Measurements from ENCODE around the gene C3orf33. TPM values are rescaled to one million over a fixed set of nuclear protein-coding genes. Genes with fewer than 3 reads are reported as not detected.

The C3orf33 gene
- total and polyA plus RNA-seq, 2 of the 13 experiments (the other 11 are each of a cell fraction or from before 2014, with no cell fraction given) = 9.2 to 12.6 TPM

GRCh38 chr3:155747946-155748290 is 58.2 kb downstream of the C3orf33 start:
- DNase-seq (ENCODE audit: low spot score) = no peak
- H3K27me3 ChIP-seq (ENCODE audit: control insufficient read depth in 1 of 2, insufficient read depth in 2 of 2, low read length in 2 of 2) = peaks cover 0 to 3% of the 10 kb centered on the region in 2 experiments; a peak in 1 of 5 replicates
- peaks cover 60% of the 10 kb centered on the region for H3K4me1 ChIP-seq (ENCODE audit: insufficient read depth, low read length)
- H4K20me1 ChIP-seq (ENCODE audit: insufficient read depth, low read length) = no peaks in the 10 kb centered on the region
- no peaks in the 10 kb centered on the region for H3K9me3 ChIP-seq (ENCODE audit: low read length)
- H3K4me2 ChIP-seq (ENCODE audit: low read depth, low read length) = peak overlapping the region; percentile 90
- CTCF ChIA-PET (ENCODE audit: low intra/inter-chr PET ratio, low total read pairs) = no interaction called here
- TF ChIP-seq EZH2 (conservative IDR thresholded peaks at IDR 0.05; ENCODE audit: low read depth, low read length) (no peak), ZSCAN30 (CRISPR knock-in tag; IDR thresholded peaks at IDR 0.05) (no peak), ZNF432 (CRISPR knock-in tag; IDR thresholded peaks at IDR 0.05; ENCODE audit: borderline replicate concordance) (no peak), CC2D1A (CRISPR knock-in tag; IDR thresholded peaks at IDR 0.05) (no peak), GPBP1L1 (CRISPR knock-in tag; IDR thresholded peaks at IDR 0.05) (no peak), KAT7 (CRISPR knock-in tag; IDR thresholded peaks at IDR 0.05; ENCODE audit: borderline replicate concordance) (no peak), ZNF570 (CRISPR knock-in tag; IDR thresholded peaks at IDR 0.05; ENCODE audit: borderline replicate concordance) (no peak), NCOA5 (CRISPR knock-in tag; IDR thresholded peaks at IDR 0.05) (no peak), HNRNPUL1 (IDR thresholded peaks at IDR 0.05; ENCODE audit: low read depth, low read length) (no peak), DBP (CRISPR knock-in tag; IDR thresholded peaks at IDR 0.05; ENCODE audit: not compliant biosample characterization) (no peak), ZNF251 (CRISPR knock-in tag; IDR thresholded peaks at IDR 0.05) (no peak), U2AF1 (optimal IDR thresholded peaks at IDR 0.05; ENCODE audit: low read depth, low read length) (no peak)
- peak overlapping the region; percentile 64 for H3K27ac ChIP-seq (ENCODE audit: extremely low read length, insufficient read depth, low read length)
- no TSS peak for BruUV-seq (replicated peaks)
- ATAC-seq = no peak
- intact Hi-C loops (cut with micrococcal nuclease; ENCODE audit: unreplicated experiment) = loop anchor here (2.0 to 5.0 kb wide), 2 partner anchors 27 to 104 kb away; partner anchors contain the start of gene SLC33A1
- H3K9ac ChIP-seq (ENCODE audit: insufficient read depth, low read depth, low read length) = peak overlapping the region; percentile 66; the same call in 1 of the 2 replicates
- peak overlapping the region; percentile 80 for H2AFZ ChIP-seq (ENCODE audit: low read length)
- peak overlapping the region in 1 of 3 experiments; percentile 31; a peak in 1 of 6 replicates for H3K4me3 ChIP-seq (replicated peaks in 1 of 3; ENCODE audit: insufficient read depth in 1 of 3, low read depth in 2 of 3, low read length in 3 of 3)
- FAIRE-seq = no peak
- H3K36me3 ChIP-seq (replicated peaks in 1 of 2; ENCODE audit: control insufficient read depth in 1 of 2, insufficient read depth in 2 of 2, low read length in 2 of 2) = no peaks in the 10 kb centered on the region
- POLR2A ChIA-PET = interaction anchor here (0.6 to 5.6 kb wide), 3 partner anchors 58 to 105 kb away, joined by 3 to 38 read pairs (median 3); partner anchors contain the start of gene C3orf33
- 81% methylated on average over 3 of the region's 3 CpGs for WGBS (ENCODE audit: low lambda C conversion rate)
- in situ Hi-C loops (cut with HindIII; ENCODE audit: extremely low pct_ligation_motif_present, low pct_unique_long_range_greater_than_20kb) = loop anchor here (5.0 kb wide), 1 partner anchor 114 kb away; no protein-coding TSS in a partner anchor
- H3K79me2 ChIP-seq (ENCODE audit: insufficient read depth, low read length) = no peaks in the 10 kb centered on the region

Measured in HepG2 (cell line).